ENCODE results near the gene OSER1.

Gene OSER1

DNA sequence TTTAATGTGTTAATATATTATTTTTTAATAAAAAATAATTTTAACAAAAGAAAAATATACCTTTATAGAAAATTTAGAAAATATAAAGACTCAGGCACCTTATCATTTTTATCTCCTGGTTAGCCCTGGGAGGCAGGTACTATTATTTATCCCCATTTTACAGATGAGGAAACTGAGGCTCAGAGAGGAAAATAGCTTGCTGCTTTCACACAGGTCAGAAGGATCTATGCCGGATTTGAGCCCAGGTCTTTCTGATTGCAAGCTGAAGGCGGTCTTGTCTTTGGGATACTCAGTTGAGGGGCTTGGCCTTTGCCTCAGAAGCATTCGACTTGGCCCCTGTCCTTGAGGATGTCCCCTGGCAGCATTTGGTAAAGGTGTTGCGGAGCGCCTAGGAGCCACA lies 11.5 kb upstream of the OSER1 start:
- no peak for TF ChIP-seq CTCF (IDR thresholded peaks at IDR 0.05)

DNA sequence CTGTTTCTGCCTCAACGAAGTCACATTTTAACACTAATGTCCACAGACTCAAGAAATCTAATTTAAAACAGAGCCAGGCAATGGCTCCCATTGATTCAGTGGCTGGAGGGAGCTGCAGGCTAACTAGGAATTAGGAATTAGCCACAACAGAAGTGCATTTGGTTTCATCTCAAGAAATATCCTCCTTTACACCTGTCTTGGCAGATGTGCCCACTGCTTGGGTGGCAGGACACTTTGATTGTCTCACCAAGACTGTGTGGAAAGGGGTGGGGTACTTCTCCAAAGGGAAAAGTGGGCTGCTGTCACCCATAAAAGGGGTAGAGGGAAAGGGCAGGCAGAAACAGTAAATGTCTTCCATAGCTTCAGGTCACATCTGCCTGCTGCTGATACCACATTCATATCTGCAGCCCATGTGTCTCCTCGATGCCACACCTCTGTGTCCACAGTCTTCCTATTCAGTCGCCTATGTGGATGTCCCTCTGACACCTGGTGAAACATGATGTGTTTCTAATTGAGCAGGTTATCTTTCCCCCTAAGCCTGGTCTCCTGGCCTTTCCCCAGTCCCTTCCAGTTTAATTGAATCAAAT lies 10.9 kb upstream of the OSER1 start:
- no peak for TF ChIP-seq CTCF (IDR thresholded peaks at IDR 0.05)

- no peak for TF ChIP-seq CTCF (IDR thresholded peaks at IDR 0.05)
These were observed 9.2 kb upstream of the OSER1 start for GRCh38 chr20:44219791-44220190.

GRCh38 chr20:44219170-44219730 lies 8.7 kb upstream of the OSER1 start:
- no peak for TF ChIP-seq CTCF (IDR thresholded peaks at IDR 0.05)

- TF ChIP-seq CTCF (IDR thresholded peaks at IDR 0.05), result no peak
These were observed 7.9 kb upstream of the OSER1 start for GRCh38 chr20:44218446-44218845.

DNA sequence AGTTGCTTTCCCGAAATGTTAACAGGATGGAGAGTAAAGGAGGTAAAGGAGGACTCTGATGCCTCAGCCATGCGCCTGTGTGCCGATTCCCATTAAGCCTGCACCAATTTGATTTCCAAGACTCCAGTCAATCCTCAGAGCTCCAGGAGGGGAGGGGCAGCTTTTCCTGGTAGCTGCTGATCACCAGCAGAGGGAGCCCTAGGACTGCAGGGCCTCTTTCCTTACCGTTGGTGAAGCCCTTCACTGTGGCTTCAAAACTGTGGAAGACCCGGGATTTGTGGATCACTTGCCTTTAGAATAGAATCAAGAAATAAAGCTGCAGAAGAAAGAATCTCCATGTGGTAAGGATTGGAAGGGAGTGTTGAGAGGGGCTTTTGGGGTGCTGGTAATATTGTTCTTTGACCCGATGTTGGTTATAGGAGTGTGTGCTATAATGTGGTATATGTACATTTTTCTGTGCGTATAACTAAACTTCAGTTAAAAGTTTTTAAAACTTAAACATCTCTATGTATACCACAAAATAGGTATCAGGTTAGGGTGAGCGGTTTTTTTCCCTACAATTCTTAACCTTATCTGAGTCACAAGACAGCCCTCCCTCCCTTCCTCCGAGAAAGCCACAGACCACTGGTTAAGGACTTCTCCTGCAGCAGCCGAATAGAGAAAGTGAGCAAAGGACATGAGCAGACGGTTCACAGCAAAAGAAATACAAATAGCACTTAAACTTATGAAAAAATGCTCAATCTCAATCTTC lies 6.9 kb upstream of the OSER1 start:
- TF ChIP-seq CTCF (IDR thresholded peaks at IDR 0.05), result peak; percentile 97

- peak; percentile 88 for TF ChIP-seq CTCF (IDR thresholded peaks at IDR 0.05)
These were observed 4.6 kb upstream of the OSER1 start for GRCh38 chr20:44215125-44215524.
